HTERT RPE-1 (cell line): ENCODE data around the gene SMIM26.

Experiments
- in situ Hi-C: fragments of 300-500 bp; cut with MboI; formaldehyde crosslinking; loops from 4 replicates; pipeline ENCODE4 v1.14.3; 2020; ENCODE audit warnings: low sequenced_read_pairs

Gene SMIM26

DNA sequence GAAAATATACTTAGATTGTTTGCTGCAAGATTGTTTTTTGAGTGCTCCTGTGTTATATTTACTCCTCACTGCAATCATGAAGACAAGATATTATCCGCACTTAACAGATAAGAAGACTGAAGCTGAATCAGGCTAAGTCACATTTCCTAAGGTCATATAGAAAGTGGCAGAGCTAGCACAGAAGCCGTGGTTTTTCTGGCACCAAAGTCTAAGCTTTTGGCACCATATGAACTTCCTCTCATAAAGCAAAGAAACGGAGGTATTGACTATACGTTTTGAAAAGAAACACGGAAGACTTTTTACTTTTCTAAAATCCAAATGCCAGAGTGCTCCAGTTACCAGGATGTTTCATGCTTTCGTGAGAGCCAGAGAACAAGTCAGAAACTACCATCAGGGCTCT is 11.3 kb downstream of the SMIM26 start:
- in situ Hi-C loops = no loop called here

GRCh38 chr20:18580012-18580411 is 12.8 kb downstream of the SMIM26 start:
- in situ Hi-C loops = no loop called here

GRCh38 chr20:18585134-18585533 is 17.9 kb downstream of the SMIM26 start:
- in situ Hi-C loops = no loop called here

DNA sequence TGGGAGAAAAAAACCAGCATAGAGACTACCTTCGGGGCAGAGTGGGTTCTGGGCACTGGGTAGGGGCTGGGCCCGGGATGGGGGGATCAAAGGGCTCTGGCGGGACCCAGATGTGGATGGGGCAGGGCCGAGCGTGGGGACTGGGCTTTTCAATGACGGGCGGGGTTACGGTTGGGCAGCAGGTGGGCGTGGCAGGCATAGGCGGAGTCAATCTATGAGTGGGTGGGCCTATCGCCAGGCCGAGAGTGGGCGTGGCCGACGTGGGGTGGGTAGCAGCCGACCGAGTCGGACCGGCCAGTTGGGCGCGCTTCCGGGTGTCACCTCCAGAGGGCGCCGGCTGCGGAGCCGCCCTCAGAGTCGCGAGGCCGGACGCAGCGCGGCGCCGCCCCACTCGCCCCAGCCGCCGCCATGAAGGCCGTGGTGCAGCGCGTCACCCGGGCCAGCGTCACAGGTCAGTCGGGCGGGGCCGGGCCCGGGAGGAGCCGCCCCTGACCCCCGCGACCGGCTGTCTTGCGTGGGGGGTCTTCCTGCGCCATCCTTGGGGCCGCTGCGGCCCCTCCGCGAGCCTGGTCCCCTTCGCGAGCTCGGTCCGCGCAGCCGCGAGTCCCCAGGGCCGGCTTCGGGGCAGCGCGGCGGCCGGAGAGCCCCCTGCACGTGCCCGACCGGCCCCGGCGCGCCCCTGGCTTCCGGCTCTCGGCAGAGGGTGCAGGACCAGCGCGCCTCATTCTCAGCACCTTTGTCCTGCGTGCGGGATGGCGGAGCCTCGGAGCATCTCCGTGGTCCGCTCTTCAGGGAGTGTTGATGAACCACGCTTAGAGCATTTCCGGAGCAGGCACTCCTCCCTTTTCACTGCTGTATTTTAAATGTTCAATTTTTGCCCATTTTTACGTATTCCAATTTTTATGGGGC is 20.7 kb downstream of the SMIM26 start, which contains the start of gene DTD1:
DTD1 (plus strand) TSS at position 390 of the 909 bp plus-strand sequence; CDS start at position 409, 19 bp downstream.
- in situ Hi-C loops = no loop called here

DNA sequence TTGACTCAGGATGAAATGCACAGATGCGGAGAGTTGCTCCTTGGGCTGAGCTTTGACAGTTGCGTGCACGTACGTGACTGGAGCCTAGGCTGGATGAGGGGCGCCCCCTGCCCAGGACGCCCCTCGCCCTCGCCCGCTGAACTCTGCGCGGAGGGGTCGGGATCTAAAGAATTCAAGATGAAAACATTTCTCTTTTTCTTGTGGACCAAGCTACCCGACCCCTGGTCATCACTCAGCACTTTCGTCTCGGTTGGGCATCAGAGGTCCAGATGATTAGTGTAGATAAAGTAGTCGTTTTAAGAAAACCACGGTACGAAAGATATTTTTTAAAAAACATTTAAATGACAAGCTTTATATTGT is 21.3 kb downstream of the SMIM26 start:
- in situ Hi-C loops = no loop called here

- in situ Hi-C loops = no loop called here
These were observed 22.9 kb downstream of the SMIM26 start for GRCh38 chr20:18589941-18590674.

- in situ Hi-C loops = no loop called here
These were observed 29.0 kb downstream of the SMIM26 start for GRCh38 chr20:18596270-18596669.

DNA sequence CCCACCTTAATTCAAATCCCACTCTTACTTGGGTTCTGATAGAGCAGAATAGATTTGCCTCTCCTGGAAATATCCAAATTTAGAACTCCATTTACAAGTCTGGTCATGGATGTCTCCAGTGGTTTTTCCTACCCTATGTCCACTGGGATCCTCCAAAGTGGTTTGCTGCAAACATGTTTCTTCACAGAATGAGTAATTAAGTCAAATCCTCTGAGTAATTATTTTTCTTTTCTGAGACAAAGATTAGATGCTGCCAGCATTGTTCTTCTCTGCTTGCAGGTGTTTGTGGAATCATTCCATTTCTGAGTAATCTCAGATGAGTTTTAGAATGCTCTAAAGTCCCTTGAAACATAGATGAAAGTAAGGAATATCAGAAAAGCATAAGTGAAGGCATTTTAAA is 42.5 kb downstream of the SMIM26 start:
- in situ Hi-C loops = no loop called here

- in situ Hi-C loops = no loop called here
These were observed 44.3 kb downstream of the SMIM26 start for GRCh38 chr20:18611492-18611891.

DNA sequence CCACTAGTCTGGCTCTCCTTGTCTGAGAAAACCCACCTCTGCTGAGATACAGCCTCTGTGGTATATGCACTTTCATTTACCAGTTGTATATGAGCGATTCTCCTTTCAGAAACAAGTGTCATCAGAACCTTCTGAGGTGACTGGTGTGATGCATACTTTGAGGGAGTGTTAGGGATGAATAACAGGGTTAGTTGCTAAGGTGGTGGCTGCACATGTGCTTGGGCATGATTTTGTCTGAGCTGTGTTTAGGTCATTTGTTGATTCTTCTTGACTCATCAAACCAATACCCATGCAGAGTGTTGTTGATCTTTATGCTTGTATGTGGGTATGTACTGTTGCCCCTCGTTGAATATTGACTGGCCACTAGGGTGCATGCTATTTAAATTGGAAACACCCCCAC is 46.3 kb downstream of the SMIM26 start:
- in situ Hi-C loops = no loop called here

DNA sequence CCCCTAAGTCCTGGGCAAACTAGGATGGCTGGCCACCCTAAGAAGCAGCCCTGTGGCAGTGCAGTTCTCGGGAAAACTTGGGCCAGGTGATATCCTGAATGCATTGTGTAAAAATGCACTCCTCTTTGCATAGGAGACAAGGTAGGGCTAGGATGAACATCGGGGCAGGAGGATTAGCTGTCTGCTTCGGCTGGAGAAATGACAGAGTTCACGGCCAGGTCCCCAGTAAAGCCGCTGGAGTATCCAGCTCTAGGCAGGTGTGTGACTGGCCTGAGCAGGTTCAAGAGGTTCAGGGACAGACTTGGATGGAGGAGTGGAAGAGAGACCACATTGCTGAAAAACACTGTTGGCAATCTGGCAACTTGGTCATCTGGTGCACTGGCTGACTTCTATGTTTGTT is 47.0 kb downstream of the SMIM26 start:
- in situ Hi-C loops = no loop called here

DNA sequence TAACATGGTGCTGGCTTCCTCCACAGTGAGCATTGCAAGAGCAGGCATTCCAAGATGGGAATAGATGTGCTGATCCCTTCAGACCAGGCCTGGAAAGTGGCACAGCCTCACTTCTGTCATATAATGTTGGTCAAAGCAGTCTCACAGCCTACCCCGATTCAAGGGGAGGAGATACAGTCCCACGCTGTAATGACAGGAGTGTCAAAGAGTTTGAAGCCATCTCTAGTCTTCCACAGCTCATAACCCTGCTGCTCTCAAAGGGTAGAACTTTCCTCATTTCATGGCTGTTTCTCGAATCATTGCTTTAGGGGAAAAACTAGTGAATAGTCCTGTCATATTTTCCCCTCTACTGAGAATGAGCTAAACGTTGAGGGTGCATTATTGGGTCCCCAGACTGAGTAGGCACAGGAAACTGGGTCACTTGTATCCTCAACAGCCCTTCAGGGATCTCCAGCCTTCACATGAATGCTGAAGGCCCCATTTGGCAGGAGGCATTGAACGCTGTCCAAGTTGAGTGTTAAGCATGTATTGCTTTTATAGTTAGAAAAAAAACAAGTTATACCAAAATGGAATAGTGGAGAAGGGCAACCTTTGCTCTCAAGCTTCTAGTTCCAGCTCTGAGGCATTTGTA is 47.9 kb downstream of the SMIM26 start:
- in situ Hi-C loops = no loop called here
